Neuron (in vitro differentiated cells): Measurements from ENCODE around the gene KDM2A.

Source experiments
- H2AFZ ChIP-seq: one replicate; pipeline ENCODE4 v1.6.1; 2013; ENCODE audit warnings: low read depth, mild to moderate bottlenecking, inconsistent platforms, low read length, moderate library complexity
- H3K27me3 ChIP-seq: one replicate; pipeline ENCODE4 v1.6.1; 2013; ENCODE audit warnings: low read length; ENCODE audit not compliant: insufficient read depth
- H3K36me3 ChIP-seq: one replicate; pipeline ENCODE4 v1.6.1; 2013; ENCODE audit warnings: low read length; ENCODE audit not compliant: insufficient read depth
- H3K4me1 ChIP-seq: one replicate; pipeline ENCODE4 v1.6.1; 2013; ENCODE audit warnings: low read length; ENCODE audit not compliant: insufficient read depth
- H3K4me3 ChIP-seq: 2 replicates; pipeline ENCODE4 v1.5.1; 2013; ENCODE audit warnings: mild to moderate bottlenecking, low read length, moderate library complexity
- H3K9me3 ChIP-seq: one replicate; pipeline ENCODE4 v1.6.1; 2013; ENCODE audit warnings: low read length

KDM2A gene

GRCh38 chr11:67099831-67100324, 19.2 kb upstream of the KDM2A start:
- no peaks in the 10 kb centered on the region for H3K27me3 ChIP-seq
- H3K4me3 ChIP-seq, result no peak overlapping the region
- no peaks in the 10 kb centered on the region for H3K9me3 ChIP-seq
- no peaks in the 10 kb centered on the region for H3K36me3 ChIP-seq
- H3K4me1 ChIP-seq, result no peaks in the 10 kb centered on the region
- no peak overlapping the region for H2AFZ ChIP-seq

- Histone ChIP-seq H3K27me3 (no peaks in the 10 kb centered on the region), H2AFZ (no peak overlapping the region), H3K36me3 (no peaks in the 10 kb centered on the region), H3K4me3 (no peak overlapping the region), H3K4me1 (no peaks in the 10 kb centered on the region), H3K9me3 (no peaks in the 10 kb centered on the region)
Measured at GRCh38 chr11:67102664-67103063, 16.4 kb upstream of the KDM2A start.

GRCh38 chr11:67105964-67106363, 13.1 kb upstream of the KDM2A start:
- no peaks in the 10 kb centered on the region for H3K4me1 ChIP-seq
- H3K27me3 ChIP-seq, result no peaks in the 10 kb centered on the region
- H3K36me3 ChIP-seq, result no peaks in the 10 kb centered on the region
- H2AFZ ChIP-seq, result no peak overlapping the region
- no peaks in the 10 kb centered on the region for H3K9me3 ChIP-seq
- H3K4me3 ChIP-seq, result no peak overlapping the region

GRCh38 chr11:67111261-67111660, 7.8 kb upstream of the KDM2A start:
- H3K4me3 ChIP-seq, result no peak overlapping the region
- H2AFZ ChIP-seq, result no peak overlapping the region
- H3K4me1 ChIP-seq, result no peaks in the 10 kb centered on the region
- peaks cover 3% of the 10 kb centered on the region for H3K27me3 ChIP-seq
- H3K36me3 ChIP-seq, result no peaks in the 10 kb centered on the region
- H3K9me3 ChIP-seq, result no peaks in the 10 kb centered on the region

- Histone ChIP-seq H2AFZ (no peak overlapping the region), H3K36me3 (no peaks in the 10 kb centered on the region), H3K9me3 (no peaks in the 10 kb centered on the region), H3K27me3 (peaks cover 3% of the 10 kb centered on the region), H3K4me1 (peaks cover 10% of the 10 kb centered on the region), H3K4me3 (no peak overlapping the region)
Measured at GRCh38 chr11:67113231-67113721, 5.8 kb upstream of the KDM2A start.

- H2AFZ ChIP-seq, result no peak overlapping the region
- no peaks in the 10 kb centered on the region for H3K9me3 ChIP-seq
- H3K27me3 ChIP-seq, result peaks cover 3% of the 10 kb centered on the region
- H3K36me3 ChIP-seq, result no peaks in the 10 kb centered on the region
- H3K4me1 ChIP-seq, result peaks cover 10% of the 10 kb centered on the region
- H3K4me3 ChIP-seq, result no peak overlapping the region
Measured at GRCh38 chr11:67114275-67114896, 4.7 kb upstream of the KDM2A start.

- H3K4me3 ChIP-seq, result no peak overlapping the region
- no peaks in the 10 kb centered on the region for H3K9me3 ChIP-seq
- H3K27me3 ChIP-seq, result peaks cover 3% of the 10 kb centered on the region
- no peaks in the 10 kb centered on the region for H3K36me3 ChIP-seq
- peak overlapping the region; percentile 37 for H2AFZ ChIP-seq
- H3K4me1 ChIP-seq, result peaks cover 20% of the 10 kb centered on the region
Measured at GRCh38 chr11:67116758-67117105, 2.3 kb upstream of the KDM2A start.

GRCh38 chr11:67117176-67117575, 1.9 kb upstream of the KDM2A start:
- no peaks in the 10 kb centered on the region for H3K9me3 ChIP-seq
- H3K4me3 ChIP-seq, result no peak overlapping the region
- peaks cover 3% of the 10 kb centered on the region for H3K27me3 ChIP-seq
- no peaks in the 10 kb centered on the region for H3K36me3 ChIP-seq
- peak overlapping the region; percentile 37 for H2AFZ ChIP-seq
- H3K4me1 ChIP-seq, result peaks cover 25% of the 10 kb centered on the region

- Histone ChIP-seq H3K9me3 (no peaks in the 10 kb centered on the region), H3K27me3 (peaks cover 3% of the 10 kb centered on the region), H3K36me3 (no peaks in the 10 kb centered on the region), H2AFZ (peak overlapping the region; percentile 37), H3K4me1 (peaks cover 26% of the 10 kb centered on the region), H3K4me3 (no peak overlapping the region)
Measured at GRCh38 chr11:67117672-67118180, 1.3 kb upstream of the KDM2A start.

- H3K9me3 ChIP-seq, result no peaks in the 10 kb centered on the region
- H3K27me3 ChIP-seq, result peaks cover 2% of the 10 kb centered on the region
- no peaks in the 10 kb centered on the region for H3K36me3 ChIP-seq
- H2AFZ ChIP-seq, result no peak overlapping the region
- H3K4me1 ChIP-seq, result peaks cover 26% of the 10 kb centered on the region
- peak overlapping the region; percentile 10 for H3K4me3 ChIP-seq
Measured at GRCh38 chr11:67118181-67118766, 789 bp upstream of the KDM2A start.

- peak overlapping the region; percentile 100 for H3K4me3 ChIP-seq
- H3K9me3 ChIP-seq, result no peaks in the 10 kb centered on the region
- peaks cover 2% of the 10 kb centered on the region for H3K36me3 ChIP-seq
- H3K27me3 ChIP-seq, result no peaks in the 10 kb centered on the region
- H3K4me1 ChIP-seq, result peaks cover 26% of the 10 kb centered on the region
- H2AFZ ChIP-seq, result peak overlapping the region; percentile 55
Measured at GRCh38 chr11:67119585-67120391, 725 bp downstream of the KDM2A start.

- Histone ChIP-seq H3K4me1 (peaks cover 26% of the 10 kb centered on the region), H3K4me3 (peak overlapping the region; percentile 100), H2AFZ (no peak overlapping the region), H3K36me3 (peaks cover 2% of the 10 kb centered on the region), H3K27me3 (no peaks in the 10 kb centered on the region), H3K9me3 (no peaks in the 10 kb centered on the region)
Measured at GRCh38 chr11:67120456-67120855, 1.4 kb downstream of the KDM2A start.
